IMR-90 (cell line): ENCODE measurements around the gene ESD. TPM values are rescaled to one million over a fixed set of nuclear protein-coding genes. Genes with fewer than 3 reads are reported as not detected.

Experiments used
- ATAC-seq: fragments of 200-7000 bp; cut with Tn5 transposase; 2 replicates; pipeline ENCODE4 v1.9.1; 2020; ENCODE audit warnings: low read depth, mild to moderate bottlenecking, moderate library complexity
- BruUV-seq: library from RNA; stranded (reverse); fragments of 400-500 nt; replicated peaks from 2 replicates; lab custom pipeline; 2021; lab: Mats Ljungman, UMichigan
- CTCF ChIA-PET: fragments of 300-600 bp; formaldehyde crosslinking; extraction: SDS; loops from one replicate; lab custom pipeline; 2021; ENCODE audit warnings: antibody characterized with exemption; lab: Yijun Ruan, JAX
- POLR2A ChIA-PET: fragments of 300-600 bp; sonication (Branson Sonifier 250); formaldehyde crosslinking; loops from one replicate; lab custom pipeline; 2022; ENCODE audit warnings: antibody characterized with exemption; ENCODE audit not compliant: unreplicated experiment; lab: Charles Lee
- DNase-seq: peaks from one replicate; pipeline ENCODE4 v3.0.0; 2013
- H2AFZ ChIP-seq: replicated peaks from 2 replicates; pipeline ENCODE3; 2013; ENCODE audit warnings: low read length, mild to moderate bottlenecking; ENCODE audit not compliant: poor library complexity
- H2AK5ac ChIP-seq: 2 replicates; pipeline ENCODE4 v1.6.1; 2013; ENCODE audit warnings: low read depth, low read length, inconsistent platforms
- H2AK9ac ChIP-seq: replicated peaks from 2 replicates; pipeline ENCODE3; 2013; ENCODE audit warnings: mild to moderate bottlenecking, low read depth, low read length, moderate library complexity; ENCODE audit not compliant: poor library complexity
- H2BK120ac ChIP-seq: 2 replicates; pipeline ENCODE4 v1.6.1; 2013; ENCODE audit warnings: low read depth, low read length, inconsistent platforms
- H2BK15ac ChIP-seq: 3 replicates; pipeline ENCODE4 v1.6.1; 2013; ENCODE audit warnings: low read depth, low read length, inconsistent platforms
- H2BK20ac ChIP-seq: 2 replicates; pipeline ENCODE4 v1.6.1; 2013; ENCODE audit warnings: low read depth, mild to moderate bottlenecking, inconsistent platforms, low read length, moderate library complexity
- H2BK5ac ChIP-seq: 2 replicates; pipeline ENCODE4 v1.6.1; 2013; ENCODE audit warnings: mild to moderate bottlenecking, low read depth, low read length, inconsistent platforms; ENCODE audit not compliant: poor library complexity, severe bottlenecking
- H3K14ac ChIP-seq: replicated peaks from 2 replicates; pipeline ENCODE4 v1.6.1; 2013; ENCODE audit warnings: low read depth, low read length, inconsistent platforms
- H3K18ac ChIP-seq: 2 replicates; pipeline ENCODE4 v1.6.1; 2013; ENCODE audit warnings: low read depth, low read length, control low read depth
- H3K23ac ChIP-seq: 2 replicates; pipeline ENCODE4 v1.6.1; 2013; ENCODE audit warnings: low read depth, low read length, inconsistent platforms
- H3K27ac ChIP-seq: 2 replicates; pipeline ENCODE4 v1.5.1; 2013; ENCODE audit warnings: mild to moderate bottlenecking, control low read depth, low read length; ENCODE audit not compliant: insufficient read depth
- H3K27me3 ChIP-seq: 2 replicates; pipeline ENCODE4 v1.6.1; 2013; ENCODE audit warnings: low read length; ENCODE audit not compliant: control insufficient read depth, insufficient read depth
- H3K36me3 ChIP-seq: 2 replicates; pipeline ENCODE4 v1.6.1; 2013; ENCODE audit warnings: low read length, mixed read lengths; ENCODE audit not compliant: control insufficient read depth, insufficient read depth
- H3K4ac ChIP-seq: 2 replicates; pipeline ENCODE4 v1.6.1; 2013; ENCODE audit warnings: low read depth, low read length, inconsistent platforms
- H3K4me1 ChIP-seq: 2 replicates; pipeline ENCODE4 v1.6.1; 2013; ENCODE audit warnings: low read length, mixed read lengths; ENCODE audit not compliant: control insufficient read depth, insufficient read depth
- H3K4me2 ChIP-seq: 2 replicates; pipeline ENCODE4 v1.6.1; 2013; ENCODE audit warnings: low read depth, mild to moderate bottlenecking, control low read depth, low read length, moderate library complexity
- H3K4me3 ChIP-seq: 2 replicates; pipeline ENCODE4 v1.5.1; 2013; ENCODE audit warnings: low read depth, mild to moderate bottlenecking, control low read depth, low read length, moderate library complexity; ENCODE audit not compliant: insufficient read depth
- H3K56ac ChIP-seq: 2 replicates; pipeline ENCODE4 v1.6.1; 2013; ENCODE audit warnings: low read length, inconsistent platforms; ENCODE audit not compliant: insufficient read depth; ENCODE audit errors: extremely low read depth
- H3K79me1 ChIP-seq, 2 experiments: 2 replicates each; pipeline ENCODE4 v1.6.1; 2013; ENCODE audit warnings: low read length in 2 of 2, inconsistent platforms in 1 of 2, low read depth in 1 of 2
- H3K9ac ChIP-seq: 2 replicates; pipeline ENCODE4 v1.6.1; 2013; ENCODE audit warnings: low read depth, low read length, control low read depth
- H3K9me1 ChIP-seq: 2 replicates; pipeline ENCODE4 v1.6.1; 2013; ENCODE audit warnings: low read length, inconsistent platforms; ENCODE audit not compliant: insufficient read depth
- H3K9me3 ChIP-seq: 2 replicates; pipeline ENCODE4 v1.6.1; 2013; ENCODE audit warnings: low read length; ENCODE audit not compliant: control insufficient read depth, insufficient read depth
- H4K20me1 ChIP-seq: 2 replicates; pipeline ENCODE4 v1.6.1; 2013; ENCODE audit warnings: low read length, inconsistent platforms; ENCODE audit not compliant: insufficient read depth
- H4K5ac ChIP-seq: 2 replicates; pipeline ENCODE4 v1.6.1; 2013; ENCODE audit warnings: mild to moderate bottlenecking, low read depth, low read length, control low read depth
- H4K8ac ChIP-seq, 2 experiments: 2 replicates each; pipeline ENCODE4 v1.6.1; 2013; ENCODE audit warnings: low read depth in 2 of 2, low read length in 2 of 2, control low read depth in 1 of 2, inconsistent platforms in 1 of 2
- H4K91ac ChIP-seq: 2 replicates; pipeline ENCODE4 v1.6.1; 2013; ENCODE audit warnings: low read depth, low read length, inconsistent platforms; ENCODE audit not compliant: insufficient read depth
- NFE2L2 ChIP-seq: fragments of 150-350 bp; IDR thresholded peaks from 2 replicates; pipeline ENCODE4 v1.6.1; 2016; ENCODE audit warnings: low read depth, mild to moderate bottlenecking, low read length
- WGBS, 2 experiments: methylation state at CpG; one replicate each; pipeline versions ENCODE4 v1.1.5 to v1.1.7; 2013; ENCODE audit warnings: missing lambda C conversion rate in 2 of 2; ENCODE audit not compliant: insufficient read length in 1 of 2; ENCODE audit errors: extremely low coverage in 2 of 2; 5-methylcytosine and 5-hydroxymethylcytosine counted together
- dilution Hi-C: fragments of 300-500 bp; cut with HindIII; formaldehyde crosslinking; loops from one replicate; pipeline ENCODE4 v1.14.3; 2018; ENCODE audit warnings: low sequenced_read_pairs; ENCODE audit not compliant: unreplicated experiment
- in situ Hi-C: fragments of 300-500 bp; cut with MboI; formaldehyde crosslinking; loops from 3 replicates; pipeline ENCODE4 v1.14.3; 2019; ENCODE audit warnings: low sequenced_read_pairs, inconsistent platforms, mixed read lengths
- intact Hi-C: fragments of 100-400 bp; cut with micrococcal nuclease; formaldehyde crosslinking; loops from 2 replicates; pipeline ENCODE4 v1.10.0; 2022
- polyA plus RNA-seq, 3 experiments: library from polyadenylated mRNA; depleted of rRNA; stranded (reverse); fragments of >200 nt; gene quantifications; 2 replicates each; pipeline ENCODE4 v1.2.3, GENCODE V29; 2012; ENCODE audit warnings: low replicate concordance in 1 of 3
- total RNA-seq: library from RNA; depleted of rRNA; stranded (reverse); fragments of >200 nt; gene quantifications from 2 replicates; pipeline ENCODE4 v1.2.3, GENCODE V29; 2012

ESD gene
- total and polyA plus RNA-seq, 2 of the 4 experiments (the other 2 are of a cell fraction), result 90.4 to 135 TPM

GRCh38 chr13:46745062-46745461, 51.9 kb downstream of the ESD start:
- dilution Hi-C loops, result no loop called here
- H3K4me1 ChIP-seq, result peaks cover 2% of the 10 kb centered on the region
- POLR2A ChIA-PET, result no interaction called here
- H4K8ac ChIP-seq, result no peak overlapping the region
- no peak overlapping the region for H3K4me2 ChIP-seq
- H3K18ac ChIP-seq, result no peak overlapping the region
- H3K9me3 ChIP-seq, result no peaks in the 10 kb centered on the region
- no peak overlapping the region for H3K23ac ChIP-seq
- H2BK20ac ChIP-seq, result no peak overlapping the region
- H3K56ac ChIP-seq, result no peak overlapping the region
- no peak overlapping the region for H3K9ac ChIP-seq
- H2AFZ ChIP-seq, result no peak overlapping the region
- H4K5ac ChIP-seq, result no peak overlapping the region
- no peak overlapping the region for H3K14ac ChIP-seq
- WGBS, 2 experiments, result 92% methylated on average over 2 of the region's 4 CpGs; no CpG with 5 or more reads in 1 of the 2 experiments
- H3K36me3 ChIP-seq, result peaks cover 26% of the 10 kb centered on the region
- peaks cover 6% of the 10 kb centered on the region for H3K9me1 ChIP-seq
- H2AK5ac ChIP-seq, result no peak overlapping the region
- no peak overlapping the region for H3K4ac ChIP-seq
- H3K79me1 ChIP-seq, result peaks cover 0 to 3% of the 10 kb centered on the region in 2 experiments; a peak in 2 of 4 replicates
- ATAC-seq (no peak), DNase-seq (no peak)
- intact Hi-C loops, result no loop called here
- no peaks in the 10 kb centered on the region for H3K27me3 ChIP-seq
- H2BK5ac ChIP-seq, result no peak overlapping the region
- no peak overlapping the region for H3K27ac ChIP-seq
- no peak overlapping the region for H2BK120ac ChIP-seq
- H4K20me1 ChIP-seq, result no peaks in the 10 kb centered on the region
- H3K4me3 ChIP-seq, result no peak overlapping the region
- no peak for TF ChIP-seq NFE2L2
- no peak overlapping the region for H4K91ac ChIP-seq
- no peak overlapping the region for H2AK9ac ChIP-seq
- H2BK15ac ChIP-seq, result no peak overlapping the region
- no TSS peak for BruUV-seq
- CTCF ChIA-PET, result no interaction called here
- in situ Hi-C loops, result no loop called here
